ENCODE measurements around the gene UMODL1. TPM values are rescaled to one million over a fixed set of nuclear protein-coding genes. Genes with fewer than 3 reads are reported as not detected.

UMODL1 gene
- total and polyA plus RNA-seq, 10 of the 15 experiments (the other 5 are each of a cell fraction or from before 2014, with no cell fraction given), result 0.01 to 0.11 (median 0.03) TPM; not detected in 5

DNA sequence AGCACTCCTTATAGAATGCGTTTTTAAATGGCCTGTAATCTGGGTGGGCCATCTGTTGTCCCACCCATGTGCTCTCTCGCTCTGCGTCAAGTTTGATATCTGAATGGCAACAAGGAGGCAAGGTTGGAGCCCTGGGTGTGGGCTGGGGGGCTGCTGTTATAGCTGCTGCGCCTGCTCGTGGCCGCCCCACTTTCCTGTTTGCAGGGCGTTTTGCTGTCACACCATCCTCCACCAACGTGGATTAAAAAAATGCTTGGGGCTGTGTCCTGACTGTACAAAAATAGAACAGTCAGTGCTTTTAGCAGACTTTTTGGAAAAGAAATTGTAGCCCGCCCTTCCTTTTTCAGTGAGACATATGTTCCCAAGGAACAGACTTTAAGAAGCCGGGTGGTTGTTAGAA lies 25.4 kb downstream of the UMODL1 start:
- BruUV-seq (replicated peaks), result no TSS peak
- DNase-seq (ENCODE audit: low read depth, low spot score), result no peak
- H3K9ac ChIP-seq (ENCODE audit: control insufficient read depth, insufficient read depth, low read length), result no peak overlapping the region
- intact Hi-C loops (cut with micrococcal nuclease; ENCODE audit: unreplicated experiment), result no loop called here
- TF ChIP-seq ETV6 (conservative IDR thresholded peaks at IDR 0.05 in 1 of 2, IDR thresholded peaks at IDR 0.05 in 1 of 2; ENCODE audit: borderline replicate concordance in 1 of 2, low read depth in 1 of 2), result no peak
- TF ChIP-seq SMAD5 (IDR thresholded peaks at IDR 0.05; ENCODE audit: low read depth), result no peak
- H3K27me3 ChIP-seq (replicated peaks in 1 of 2; ENCODE audit: control insufficient read depth in 2 of 2, insufficient read depth in 2 of 2, low read length in 1 of 2), result no peaks in the 10 kb centered on the region; a peak in 2 of 4 replicates
- H3K4me3 ChIP-seq, result no peak overlapping the region
- ChIA-PET SMC1A (ENCODE audit: uncharacterized antibody, unreplicated experiment) (interaction anchor here (1.2 kb wide), 1 partner anchor 11 kb away, joined by 3 read pairs; no protein-coding TSS in a partner anchor), POLR2A (no interaction called here), CTCF (no interaction called here), RAD21 (ENCODE audit: unreplicated experiment) (no interaction called here)
- WGBS (ENCODE audit: insufficient coverage, insufficient replicate concordance, low lambda C conversion rate, missing lambda C conversion rate), result 57% methylated on average over 10 of the region's 10 CpGs
- no peak overlapping the region for H3K4me2 ChIP-seq (ENCODE audit: control insufficient read depth, insufficient read depth)
- no peaks in the 10 kb centered on the region for H3K36me3 ChIP-seq (ENCODE audit: control insufficient read depth in 2 of 2, insufficient read depth in 2 of 2, low read length in 1 of 2)
- no peaks in the 10 kb centered on the region for H3K4me1 ChIP-seq (ENCODE audit: control insufficient read depth, insufficient read depth, low read length)
- in situ Hi-C loops (cut with MboI), result no loop called here
- H2AFZ ChIP-seq (ENCODE audit: control insufficient read depth, low read depth, low read length), result no peak overlapping the region
- H3K9me3 ChIP-seq (replicated peaks; ENCODE audit: control insufficient read depth, insufficient read depth, low read length), result no peaks in the 10 kb centered on the region; the same call in 2 of the 3 replicates
- ATAC-seq, result no peak
- H3K79me2 ChIP-seq (ENCODE audit: control insufficient read depth, insufficient read depth, low read length), result no peaks in the 10 kb centered on the region
- no peak for FAIRE-seq
- H4K20me1 ChIP-seq (ENCODE audit: control insufficient read depth, insufficient read depth), result no peaks in the 10 kb centered on the region
- no peak overlapping the region for H3K27ac ChIP-seq (ENCODE audit: control insufficient read depth, insufficient read depth)

DNA sequence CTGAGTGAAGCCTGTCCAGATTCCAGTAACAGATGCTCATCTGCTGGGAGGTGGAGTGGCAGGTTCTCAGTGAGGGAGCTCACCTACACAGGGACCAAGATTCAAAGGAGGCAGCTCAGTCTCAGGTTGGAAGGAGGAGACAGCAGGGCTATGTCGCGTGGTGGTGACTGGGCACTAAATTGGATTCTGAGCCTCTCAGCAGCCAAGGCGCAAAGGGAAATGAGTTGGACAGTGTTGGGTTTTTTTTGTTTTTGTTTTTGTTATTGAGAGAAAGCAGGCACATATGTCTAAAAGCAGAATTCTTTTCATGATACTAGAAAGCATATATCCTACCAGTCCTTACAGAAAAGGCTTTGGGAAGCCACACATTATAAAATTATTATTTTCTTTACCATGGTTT lies 26.2 kb downstream of the UMODL1 start:
- Histone ChIP-seq H3K9ac (ENCODE audit: control insufficient read depth, insufficient read depth, low read length) (no peak overlapping the region), H3K4me1 (ENCODE audit: control insufficient read depth, insufficient read depth, low read length) (peaks cover 2% of the 10 kb centered on the region; the same call in 1 of the 2 replicates), H3K9me3 (replicated peaks; ENCODE audit: control insufficient read depth, insufficient read depth, low read length) (no peaks in the 10 kb centered on the region; the same call in 2 of the 3 replicates), H3K36me3 (ENCODE audit: control insufficient read depth in 2 of 2, insufficient read depth in 2 of 2, low read length in 1 of 2) (no peaks in the 10 kb centered on the region), H3K27ac (ENCODE audit: control insufficient read depth, insufficient read depth) (no peak overlapping the region), H4K20me1 (ENCODE audit: control insufficient read depth, insufficient read depth) (no peaks in the 10 kb centered on the region), H3K79me2 (ENCODE audit: control insufficient read depth, insufficient read depth, low read length) (no peaks in the 10 kb centered on the region), H3K4me3 (no peak overlapping the region), H3K27me3 (replicated peaks in 1 of 2; ENCODE audit: control insufficient read depth in 2 of 2, insufficient read depth in 2 of 2, low read length in 1 of 2) (no peaks in the 10 kb centered on the region; a peak in 2 of 4 replicates), H3K4me2 (ENCODE audit: control insufficient read depth, insufficient read depth) (no peak overlapping the region), H2AFZ (ENCODE audit: control insufficient read depth, low read depth, low read length) (no peak overlapping the region)
- no TSS peak for BruUV-seq (replicated peaks)
- ATAC-seq (no peak), FAIRE-seq (no peak), DNase-seq (ENCODE audit: low read depth, low spot score) (no peak)
- intact Hi-C loops (cut with micrococcal nuclease; ENCODE audit: unreplicated experiment), result no loop called here
- SMC1A ChIA-PET (ENCODE audit: uncharacterized antibody, unreplicated experiment), result interaction anchor here (1.2 to 1.6 kb wide), 3 partner anchors 12 to 52 kb away, joined by 3 to 4 read pairs (median 3); no protein-coding TSS in a partner anchor
- CTCF ChIA-PET, result interaction anchor here (0.6 to 1.2 kb wide), 4 partner anchors 17 to 281 kb away, joined by 3 to 4 read pairs (median 3); no protein-coding TSS in a partner anchor
- TF ChIP-seq RAD21 (IDR thresholded peaks at IDR 0.05; ENCODE audit: insufficient read depth, low read depth, low read length), result no peak
- no peak for TF ChIP-seq POLR2A (IDR thresholded peaks at IDR 0.05; ENCODE audit: low read depth, low read length)
- no peak for TF ChIP-seq CREM (IDR thresholded peaks at IDR 0.05; ENCODE audit: low read depth)
- TF ChIP-seq MEF2A (IDR thresholded peaks at IDR 0.05; ENCODE audit: insufficient read depth, low read depth, low read length), result no peak
- no peak for TF ChIP-seq HDGF (IDR thresholded peaks at IDR 0.05)
- no peak for TF ChIP-seq TCF12 (IDR thresholded peaks at IDR 0.05; ENCODE audit: low read depth, low read length)
- no peak for TF ChIP-seq FOS (IDR thresholded peaks at IDR 0.05; ENCODE audit: borderline replicate concordance, extremely low read depth, insufficient read length)
- no peak for TF ChIP-seq CHD4 (IDR thresholded peaks at IDR 0.05)
- no peak for TF ChIP-seq EP300 (IDR thresholded peaks at IDR 0.05; ENCODE audit: borderline replicate concordance in 1 of 2, control insufficient read depth in 1 of 2, low read depth in 2 of 2, low read length in 2 of 2)
- no peak for TF ChIP-seq RBBP5 (conservative IDR thresholded peaks at IDR 0.05)
- RAD21 ChIA-PET (ENCODE audit: unreplicated experiment), result interaction anchor here (1.5 kb wide), 1 partner anchor 218 kb away, joined by 3 read pairs; the partner anchor contains the start of gene PRDM15
- in situ Hi-C loops (cut with MboI), result no loop called here
- POLR2A ChIA-PET, result no interaction called here
- 84% methylated on average over 3 of the region's 3 CpGs for WGBS (ENCODE audit: insufficient coverage, insufficient replicate concordance, low lambda C conversion rate, missing lambda C conversion rate)

All from GM12878 (cell line).